ENCODE measurements around the gene ZNF764.
A peak's percentile ranks its signal among the peaks of the same experiment; 100 is the strongest.

ZNF764 gene

DNA sequence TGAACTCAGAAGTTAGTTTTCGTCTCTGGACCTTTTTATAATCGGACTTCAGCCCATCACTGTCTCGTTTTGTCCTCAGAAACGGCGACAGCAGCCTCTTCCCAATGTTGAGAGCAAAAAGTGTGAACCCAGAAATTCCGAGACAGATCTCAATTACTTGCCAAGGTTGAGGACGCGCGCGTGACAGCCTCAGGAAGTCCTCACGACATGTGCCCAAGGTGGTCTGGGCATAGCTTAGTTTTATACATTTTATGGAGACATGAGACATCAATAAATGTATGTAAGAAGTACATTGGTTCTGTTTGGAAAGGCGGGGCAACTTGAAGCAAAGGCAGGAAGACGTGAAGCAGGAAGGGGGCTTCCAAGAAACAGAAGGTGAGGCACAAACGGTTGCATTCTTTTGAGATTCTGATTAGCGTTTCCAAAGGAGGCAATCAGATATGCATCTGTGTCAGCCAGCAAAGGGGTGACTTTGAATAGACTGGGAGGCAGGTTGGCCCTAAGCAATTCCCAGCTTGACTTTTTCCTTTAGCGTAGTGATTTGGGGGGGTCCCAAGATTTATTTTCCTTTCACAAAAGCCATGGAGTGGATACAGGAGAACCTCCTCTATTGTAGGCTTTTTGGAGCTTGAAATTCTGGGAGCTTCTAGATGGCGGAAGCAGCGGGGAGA is 22.9 kb downstream of the ZNF764 start:
- Histone ChIP-seq H2AFZ (ENCODE audit: low read depth, low read length) (peak overlapping the region; percentile 78), H3K4me1 (ENCODE audit: insufficient read depth, low read length) (peaks cover 7% of the 10 kb centered on the region), H3K4me3 (ENCODE audit: low read length) (peak overlapping the region; percentile 63), H3K9me3 (ENCODE audit: low read length) (no peaks in the 10 kb centered on the region), H3K27me3 (ENCODE audit: insufficient read depth, low read length) (no peaks in the 10 kb centered on the region), H3K36me3 (ENCODE audit: insufficient read depth, low read length) (no peaks in the 10 kb centered on the region)

DNA sequence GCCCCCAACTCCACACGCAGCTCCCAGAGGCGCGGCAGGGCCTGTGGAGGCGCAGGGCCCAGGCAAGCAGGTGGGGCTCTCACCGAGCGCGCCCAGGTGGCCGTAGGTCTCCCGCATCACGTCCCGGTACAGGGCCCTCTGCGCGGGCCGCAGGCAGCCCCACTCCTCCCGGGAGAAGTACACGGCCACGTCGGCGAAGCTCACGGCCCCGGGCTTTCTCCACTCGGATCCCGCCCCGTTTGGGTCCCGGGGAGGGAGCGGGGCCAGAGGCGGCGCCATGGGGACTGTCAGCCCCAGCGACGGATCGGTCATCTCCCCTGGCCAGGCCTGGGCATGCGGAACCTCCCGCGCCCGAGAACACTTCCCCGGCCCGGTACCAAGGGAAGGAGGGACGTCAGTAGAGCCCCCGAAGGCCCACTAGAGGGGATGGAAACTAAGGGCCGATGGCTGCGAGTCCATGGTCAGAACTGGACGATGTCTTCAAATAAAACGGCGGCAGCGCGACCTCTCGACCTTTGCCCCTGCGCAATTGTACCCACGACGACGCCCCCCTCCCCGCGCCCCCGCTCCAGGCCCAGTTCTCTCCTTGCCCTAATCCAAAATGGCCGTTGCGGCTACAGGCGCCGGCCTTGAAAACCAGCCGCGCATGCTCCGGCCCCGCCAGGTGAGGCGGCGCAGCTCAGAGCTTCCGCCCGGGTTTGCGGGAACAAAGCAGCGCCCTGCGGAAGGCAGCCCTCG is 23.6 kb downstream of the ZNF764 start, which contains the start of gene ZNF747:
TSS of gene ZNF747 (minus strand) at position 491 of the 738 bp plus-strand sequence. CDS start at position 312, 179 bp downstream.
- no peaks in the 10 kb centered on the region for H3K27me3 ChIP-seq (ENCODE audit: insufficient read depth, low read length)
- H3K36me3 ChIP-seq (ENCODE audit: insufficient read depth, low read length) = no peaks in the 10 kb centered on the region
- H3K4me1 ChIP-seq (ENCODE audit: insufficient read depth, low read length) = peaks cover 7% of the 10 kb centered on the region
- H2AFZ ChIP-seq (ENCODE audit: low read depth, low read length) = peak within 1 kb of the TSS; percentile 78
- H3K4me3 ChIP-seq (ENCODE audit: low read length) = peak within 1 kb of the TSS; percentile 63
- no peaks in the 10 kb centered on the region for H3K9me3 ChIP-seq (ENCODE audit: low read length)

DNA sequence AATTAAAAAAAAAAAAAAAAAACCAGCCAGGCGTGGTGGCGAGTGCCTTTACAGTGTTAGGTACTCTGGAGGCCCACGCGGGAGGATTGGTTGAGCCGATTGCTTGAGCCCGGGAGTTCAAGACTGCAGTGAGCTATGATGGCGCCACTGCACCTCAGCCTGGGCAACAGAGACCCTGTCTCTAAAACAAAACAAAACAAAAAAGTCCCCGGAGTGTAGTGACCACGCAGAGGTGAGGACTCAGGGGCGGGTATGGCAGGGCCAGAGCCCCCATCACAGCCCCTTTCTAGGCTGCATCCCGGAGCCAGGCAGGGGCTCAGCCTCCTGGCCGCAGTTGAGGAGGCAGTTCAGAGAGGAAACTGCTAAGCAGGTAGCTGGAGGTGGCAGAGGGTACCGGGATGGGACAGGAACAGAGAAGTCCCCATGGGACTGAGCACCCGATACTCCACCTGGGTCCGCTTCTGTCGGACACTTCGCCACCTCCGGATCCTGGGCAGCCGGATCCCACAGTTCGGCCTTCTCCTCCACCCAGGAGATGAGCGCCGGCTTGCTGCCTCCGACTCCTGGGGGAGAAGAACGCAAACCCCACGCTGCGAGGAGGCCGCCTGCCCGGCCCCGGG is 24.3 kb downstream of the ZNF764 start:
- Histone ChIP-seq H3K36me3 (ENCODE audit: insufficient read depth, low read length) (no peaks in the 10 kb centered on the region), H3K4me3 (ENCODE audit: low read length) (peak overlapping the region; percentile 63), H3K27me3 (ENCODE audit: insufficient read depth, low read length) (no peaks in the 10 kb centered on the region), H3K4me1 (ENCODE audit: insufficient read depth, low read length) (peaks cover 7% of the 10 kb centered on the region), H2AFZ (ENCODE audit: low read depth, low read length) (peak overlapping the region; percentile 78), H3K9me3 (ENCODE audit: low read length) (no peaks in the 10 kb centered on the region)

DNA sequence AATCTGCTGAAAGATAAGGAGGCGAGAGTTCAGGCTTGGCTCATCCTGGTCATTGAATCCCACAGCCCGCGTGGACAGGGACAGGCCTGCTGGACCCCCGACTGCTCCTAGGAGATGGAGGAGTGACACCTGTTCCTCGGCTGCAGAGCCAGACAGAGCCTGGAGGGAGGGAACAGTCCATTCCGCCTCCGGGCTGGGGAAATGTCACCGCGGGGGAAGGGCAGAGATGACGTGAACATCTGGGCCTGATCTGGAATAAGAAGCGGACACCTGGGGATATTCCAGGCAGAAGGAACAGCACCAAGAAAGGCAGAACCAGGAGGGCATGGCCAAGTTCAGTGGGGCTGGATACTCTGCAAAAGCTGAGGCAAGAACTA is 25.0 kb downstream of the ZNF764 start:
- H3K27me3 ChIP-seq (ENCODE audit: insufficient read depth, low read length) = no peaks in the 10 kb centered on the region
- H2AFZ ChIP-seq (ENCODE audit: low read depth, low read length) = no peak overlapping the region
- H3K9me3 ChIP-seq (ENCODE audit: low read length) = no peaks in the 10 kb centered on the region
- peaks cover 7% of the 10 kb centered on the region for H3K4me1 ChIP-seq (ENCODE audit: insufficient read depth, low read length)
- H3K4me3 ChIP-seq (ENCODE audit: low read length) = no peak overlapping the region
- no peaks in the 10 kb centered on the region for H3K36me3 ChIP-seq (ENCODE audit: insufficient read depth, low read length)

DNA sequence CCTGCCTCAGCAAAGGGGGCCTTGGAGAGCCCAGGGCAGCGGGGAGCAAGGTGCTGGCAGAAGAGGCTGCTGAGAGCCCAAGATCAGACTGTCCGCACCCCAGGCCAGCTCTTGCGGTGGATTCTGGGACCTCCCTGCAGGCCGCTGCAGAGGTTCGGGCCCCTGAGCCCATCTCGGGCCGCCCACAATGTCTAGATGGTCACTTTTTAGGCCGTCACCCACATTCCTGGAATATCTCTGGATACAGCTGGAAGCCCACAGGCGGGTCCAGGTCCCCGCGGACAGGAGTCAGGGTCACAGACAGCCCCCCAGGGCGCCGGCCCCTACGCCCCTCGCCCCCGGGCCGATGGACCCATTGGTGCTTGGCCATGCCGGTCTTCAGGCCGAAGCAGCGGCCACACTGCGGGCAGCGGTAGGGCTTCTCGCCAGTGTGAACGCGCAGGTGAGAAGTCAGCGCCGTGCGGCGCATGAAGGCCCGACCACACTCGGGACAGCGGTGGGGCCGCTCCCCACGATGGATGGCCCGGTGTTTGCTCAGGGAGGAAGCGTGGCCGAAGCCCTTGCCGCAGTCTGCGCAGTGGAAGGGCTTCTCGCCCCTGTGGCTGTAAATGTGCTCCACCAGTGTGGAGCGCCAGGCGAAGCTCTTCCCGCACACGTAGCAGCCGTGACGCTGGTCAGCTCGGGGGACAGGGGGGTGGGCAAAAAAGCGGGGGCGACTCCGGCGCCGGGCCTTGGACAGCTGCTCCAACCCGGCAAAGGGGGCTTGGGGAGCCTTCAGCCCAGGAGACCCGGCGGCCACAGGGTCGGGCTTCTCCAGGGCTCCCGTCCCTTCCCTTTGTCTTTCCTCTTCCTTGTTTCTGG is 25.7 kb downstream of the ZNF764 start:
- H3K9me3 ChIP-seq (ENCODE audit: low read length) = no peaks in the 10 kb centered on the region
- H3K27me3 ChIP-seq (ENCODE audit: insufficient read depth, low read length) = no peaks in the 10 kb centered on the region
- peaks cover 12% of the 10 kb centered on the region for H3K4me1 ChIP-seq (ENCODE audit: insufficient read depth, low read length)
- no peak overlapping the region for H3K4me3 ChIP-seq (ENCODE audit: low read length)
- H2AFZ ChIP-seq (ENCODE audit: low read depth, low read length) = no peak overlapping the region
- no peaks in the 10 kb centered on the region for H3K36me3 ChIP-seq (ENCODE audit: insufficient read depth, low read length)

DNA sequence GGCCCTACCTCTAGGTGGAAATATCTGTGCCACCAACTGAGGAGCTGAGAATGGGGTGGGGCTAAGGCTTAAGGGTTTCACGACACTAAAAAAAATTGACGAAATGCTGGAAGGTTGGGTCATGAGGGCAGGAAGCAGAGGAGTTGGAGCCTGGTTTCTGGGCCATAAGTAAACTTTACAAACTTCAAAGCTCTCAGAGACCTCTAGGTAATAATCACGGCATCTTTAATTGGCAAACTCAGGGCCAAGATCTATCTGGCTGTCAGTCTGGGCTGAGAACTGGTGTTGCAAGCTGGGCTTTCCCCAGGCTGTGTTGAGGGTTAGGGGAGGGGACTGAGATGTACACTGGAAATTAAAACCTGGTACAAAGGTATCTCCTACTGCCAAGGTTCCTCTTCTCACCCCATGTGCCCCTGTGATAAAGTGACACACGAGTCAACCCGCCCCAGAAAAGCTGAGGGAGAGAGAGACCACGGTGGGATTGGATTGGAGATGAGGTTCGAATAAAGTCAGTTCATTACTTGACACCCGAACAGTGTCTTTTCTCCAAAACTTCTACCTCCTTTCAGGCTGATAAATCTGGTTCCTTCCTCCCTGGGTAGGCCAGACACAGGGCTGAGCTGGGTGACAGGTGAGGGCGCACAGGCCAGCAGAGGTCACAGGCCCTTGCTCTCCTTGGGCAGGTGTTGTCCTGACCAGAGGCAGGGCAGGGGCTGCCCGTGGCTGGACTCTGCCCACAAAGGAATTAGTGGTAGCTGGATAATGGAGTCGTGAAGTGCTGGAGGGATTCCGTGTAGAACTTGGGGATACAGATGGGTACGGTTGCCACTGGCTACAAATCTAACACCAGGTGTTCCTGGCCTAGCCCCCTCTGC is 27.8 kb downstream of the ZNF764 start:
- H3K36me3 ChIP-seq (ENCODE audit: insufficient read depth, low read length) = no peaks in the 10 kb centered on the region
- H3K27me3 ChIP-seq (ENCODE audit: insufficient read depth, low read length) = no peaks in the 10 kb centered on the region
- no peaks in the 10 kb centered on the region for H3K9me3 ChIP-seq (ENCODE audit: low read length)
- H3K4me3 ChIP-seq (ENCODE audit: low read length) = no peak overlapping the region
- H3K4me1 ChIP-seq (ENCODE audit: insufficient read depth, low read length) = peaks cover 15% of the 10 kb centered on the region
- H2AFZ ChIP-seq (ENCODE audit: low read depth, low read length) = no peak overlapping the region

DNA sequence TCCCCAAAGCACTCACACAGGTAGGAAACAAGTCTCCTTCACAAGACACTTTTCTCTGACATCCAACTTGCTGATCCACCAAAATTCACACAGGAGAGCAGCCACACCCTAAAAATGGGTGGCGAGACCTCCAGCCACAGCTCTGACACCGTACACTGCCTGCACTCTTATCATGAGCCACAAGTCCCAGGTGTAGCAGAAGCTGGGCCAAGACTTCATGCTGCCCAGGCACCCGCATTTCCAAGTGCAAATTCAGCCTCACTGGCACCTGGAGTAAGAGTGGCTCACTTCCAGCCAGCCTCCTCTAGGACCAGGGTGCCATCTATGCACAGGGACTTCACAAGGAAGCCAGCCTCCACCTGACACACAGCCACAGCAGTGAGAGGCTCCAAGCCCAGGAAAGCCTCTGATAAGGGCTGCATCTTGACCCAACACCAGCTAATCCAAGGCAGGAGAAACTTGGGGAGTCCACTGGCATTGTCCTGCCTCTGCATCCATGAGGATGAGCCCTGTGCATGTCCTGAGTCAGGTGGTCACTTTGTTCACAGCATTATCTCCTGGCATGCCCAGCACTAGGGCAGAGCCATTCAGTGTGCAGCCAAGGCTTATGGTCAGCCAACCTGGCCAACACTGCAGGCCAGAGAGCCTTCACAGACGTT is 29.2 kb downstream of the ZNF764 start:
- no peak overlapping the region for H2AFZ ChIP-seq (ENCODE audit: low read depth, low read length)
- H3K36me3 ChIP-seq (ENCODE audit: insufficient read depth, low read length) = peaks cover 8% of the 10 kb centered on the region
- no peaks in the 10 kb centered on the region for H3K9me3 ChIP-seq (ENCODE audit: low read length)
- no peak overlapping the region for H3K4me3 ChIP-seq (ENCODE audit: low read length)
- H3K27me3 ChIP-seq (ENCODE audit: insufficient read depth, low read length) = no peaks in the 10 kb centered on the region
- peaks cover 11% of the 10 kb centered on the region for H3K4me1 ChIP-seq (ENCODE audit: insufficient read depth, low read length)

DNA sequence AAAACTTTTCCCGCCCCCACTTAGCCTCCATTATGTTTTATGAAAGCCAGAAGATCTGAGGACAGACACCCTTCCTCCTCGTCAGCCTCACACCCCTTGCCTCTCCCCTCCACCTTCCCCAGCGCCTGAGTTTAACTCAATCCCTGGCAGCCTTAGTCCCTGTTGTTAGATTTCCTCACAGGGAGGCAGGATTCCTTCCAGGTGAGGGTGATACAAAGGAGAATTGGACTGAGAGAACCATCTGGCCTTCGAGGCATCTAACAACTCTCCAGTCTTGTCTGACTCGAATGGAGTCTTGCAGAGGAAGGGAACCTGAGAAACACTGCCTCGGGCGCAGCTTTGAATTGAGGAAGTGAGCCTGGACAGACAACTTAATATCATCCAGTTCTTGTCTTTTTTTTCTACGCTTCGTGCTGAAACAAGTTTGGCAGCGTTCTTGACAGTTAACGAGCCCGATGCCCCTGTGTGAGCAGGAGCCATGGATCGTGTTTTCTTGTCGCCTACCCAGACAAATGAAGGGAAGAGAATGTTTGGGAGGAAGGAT is 30.5 kb downstream of the ZNF764 start:
- Histone ChIP-seq H3K4me3 (ENCODE audit: low read length) (peak overlapping the region; percentile 88), H3K36me3 (ENCODE audit: insufficient read depth, low read length) (peaks cover 8% of the 10 kb centered on the region), H3K4me1 (ENCODE audit: insufficient read depth, low read length) (peaks cover 11% of the 10 kb centered on the region), H3K9me3 (ENCODE audit: low read length) (no peaks in the 10 kb centered on the region), H2AFZ (ENCODE audit: low read depth, low read length) (peak overlapping the region; percentile 36), H3K27me3 (ENCODE audit: insufficient read depth, low read length) (no peaks in the 10 kb centered on the region)

DNA sequence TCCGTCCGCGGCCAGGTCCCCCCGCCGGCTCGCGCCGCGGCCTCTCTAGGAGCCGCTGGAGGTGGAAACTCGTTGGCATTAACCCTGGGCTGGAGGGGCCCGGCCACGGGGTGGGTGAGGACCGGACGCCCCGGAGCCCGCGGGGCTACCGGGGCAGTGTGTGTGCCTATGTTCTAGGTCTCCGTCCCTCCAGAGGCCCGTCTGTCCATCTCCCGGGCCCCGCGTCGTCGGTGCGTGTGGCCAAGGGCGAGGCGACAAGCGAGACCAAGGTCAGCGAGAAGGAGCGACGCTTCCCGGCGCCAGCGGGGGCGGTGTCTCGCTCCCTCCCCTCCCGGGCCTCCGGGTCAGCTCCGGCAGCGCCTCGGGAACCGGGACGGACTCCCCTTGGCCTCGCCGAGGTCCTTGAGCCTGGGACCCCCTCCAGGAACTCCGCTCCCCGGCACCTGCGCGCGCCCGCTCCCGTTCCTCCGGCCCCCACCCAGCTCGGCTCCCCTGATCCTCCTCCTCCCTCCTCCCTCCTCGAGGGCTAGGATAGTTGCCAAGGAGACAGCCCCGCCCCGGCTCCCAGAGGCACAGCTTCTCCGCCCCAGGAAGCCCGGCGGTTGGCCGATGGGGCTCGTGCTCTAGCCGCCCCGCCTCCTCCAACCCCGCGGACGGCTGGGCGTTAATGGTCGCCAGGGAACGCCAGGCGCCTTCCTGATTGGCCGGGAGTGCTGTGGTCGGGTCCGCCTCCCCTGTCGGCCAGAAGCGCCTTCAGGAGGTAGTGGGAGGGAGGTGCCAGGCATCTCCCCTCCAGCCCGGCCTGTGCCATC is 31.1 kb downstream of the ZNF764 start:
- H3K36me3 ChIP-seq (ENCODE audit: insufficient read depth, low read length) = peaks cover 8% of the 10 kb centered on the region
- no peaks in the 10 kb centered on the region for H3K27me3 ChIP-seq (ENCODE audit: insufficient read depth, low read length)
- peaks cover 11% of the 10 kb centered on the region for H3K4me1 ChIP-seq (ENCODE audit: insufficient read depth, low read length)
- no peaks in the 10 kb centered on the region for H3K9me3 ChIP-seq (ENCODE audit: low read length)
- H3K4me3 ChIP-seq (ENCODE audit: low read length) = peak overlapping the region; percentile 88
- peak overlapping the region; percentile 94 for H2AFZ ChIP-seq (ENCODE audit: low read depth, low read length)

DNA sequence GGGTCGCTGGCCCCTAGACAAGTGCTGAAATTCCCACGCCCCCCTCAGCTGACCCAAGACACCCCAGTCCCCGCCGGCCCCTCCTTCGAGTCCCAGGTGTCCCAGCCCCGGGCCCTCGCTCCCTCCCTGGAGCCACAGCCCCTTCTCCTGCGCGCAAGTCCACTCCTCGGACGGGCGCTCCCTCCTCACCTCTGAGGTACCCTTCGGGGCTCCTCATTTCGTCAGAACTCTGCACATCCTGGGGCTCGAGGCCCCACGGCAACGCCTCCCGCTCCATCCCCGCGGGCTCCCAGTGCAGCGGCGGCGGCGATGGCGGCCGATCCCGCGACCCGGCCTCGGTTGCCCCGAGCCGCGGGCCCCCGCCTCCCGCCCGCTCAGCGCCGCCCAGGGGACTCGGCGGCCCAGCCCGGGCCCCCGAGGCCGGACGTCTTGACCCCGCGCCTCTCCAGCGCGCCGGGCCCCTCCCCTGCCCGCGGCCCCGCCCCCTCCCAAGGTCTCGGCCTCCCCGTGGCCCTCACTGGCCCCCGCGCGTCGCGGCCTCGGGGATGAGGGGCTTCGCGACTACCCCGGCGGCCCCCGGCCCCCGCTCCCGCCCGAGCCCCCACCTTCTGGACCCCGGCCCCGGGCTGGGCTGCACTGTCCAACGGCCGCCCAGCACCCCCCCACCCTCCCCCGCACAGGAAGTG is 31.9 kb downstream of the ZNF764 start, which contains the start of gene ZNF768:
TSS of gene ZNF768 (minus strand) at position 430 of the 686 bp plus-strand sequence. CDS start at position 277, 153 bp downstream.
- Histone ChIP-seq H3K4me3 (ENCODE audit: low read length) (peak within 1 kb of the TSS; percentile 88), H3K4me1 (ENCODE audit: insufficient read depth, low read length) (peaks cover 11% of the 10 kb centered on the region), H3K9me3 (ENCODE audit: low read length) (no peaks in the 10 kb centered on the region), H2AFZ (ENCODE audit: low read depth, low read length) (peak within 1 kb of the TSS; percentile 94), H3K36me3 (ENCODE audit: insufficient read depth, low read length) (peaks cover 8% of the 10 kb centered on the region), H3K27me3 (ENCODE audit: insufficient read depth, low read length) (no peaks in the 10 kb centered on the region)

All from neuron (in vitro differentiated cells).